Skeletal muscle satellite cell (primary cell): Measurements from ENCODE around the gene CES2.
A peak's percentile ranks its signal among the peaks of the same experiment; 100 is the strongest.
"Not testable (repeated sequence)": the region's sequence is repeated elsewhere in the genome, so short reads cannot be mapped to it uniquely, and the experiment has no call there.

Experiments used
- H3K27me3 ChIP-seq: 2 replicates; pipeline ENCODE4 v1.7.0; 2013; ENCODE audit warnings: low read length; ENCODE audit not compliant: control insufficient read depth, insufficient read depth
- H3K36me3 ChIP-seq: 2 replicates; pipeline ENCODE4 v1.7.0; 2013; ENCODE audit warnings: mild to moderate bottlenecking, control low read depth, low read length; ENCODE audit not compliant: insufficient read depth
- H3K4me1 ChIP-seq: 2 replicates; pipeline ENCODE4 v1.7.0; 2013; ENCODE audit warnings: low read length; ENCODE audit not compliant: control insufficient read depth, insufficient read depth
- H3K4me2 ChIP-seq: 2 replicates; pipeline ENCODE4 v1.7.0; 2013; ENCODE audit warnings: mild to moderate bottlenecking, low read length
- H3K4me3 ChIP-seq: 2 replicates; pipeline ENCODE4 v1.7.0; 2013; ENCODE audit warnings: low read length
- H3K9ac ChIP-seq: 2 replicates; pipeline ENCODE4 v1.7.0; 2013; ENCODE audit warnings: mild to moderate bottlenecking, low read depth, low read length, moderate library complexity
- H3K9me3 ChIP-seq: replicated peaks from 2 replicates; pipeline ENCODE4 v1.7.0; 2013; ENCODE audit warnings: mild to moderate bottlenecking, control low read depth, low read length

CES2 gene

DNA sequence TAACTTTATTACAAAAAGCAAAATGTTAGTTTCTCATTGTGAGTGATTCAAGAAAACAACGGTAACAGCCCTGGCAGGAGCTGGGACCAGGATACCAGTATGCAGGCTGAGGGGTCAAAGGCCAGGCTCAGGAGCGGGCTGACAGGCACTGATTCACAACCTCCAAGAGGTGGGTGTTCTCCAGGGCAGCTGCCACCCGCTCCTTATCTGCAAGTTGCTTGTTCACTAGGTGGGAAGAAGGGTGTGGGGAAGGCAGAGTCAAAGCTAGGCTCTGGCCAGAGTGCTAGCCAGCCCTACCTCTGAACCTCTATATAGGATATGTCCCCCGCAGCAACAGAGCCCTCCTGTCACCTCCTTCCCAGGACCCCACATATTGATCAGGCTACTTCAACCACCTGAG lies 3.2 kb upstream of the CES2 start:
- Histone ChIP-seq H3K36me3 (peaks cover 9% of the 10 kb centered on the region), H3K9ac (no peak overlapping the region), H3K27me3 (no peaks in the 10 kb centered on the region), H3K4me2 (no peak overlapping the region), H3K9me3 (no peaks in the 10 kb centered on the region), H3K4me1 (peaks cover 35% of the 10 kb centered on the region), H3K4me3 (no peak overlapping the region)

DNA sequence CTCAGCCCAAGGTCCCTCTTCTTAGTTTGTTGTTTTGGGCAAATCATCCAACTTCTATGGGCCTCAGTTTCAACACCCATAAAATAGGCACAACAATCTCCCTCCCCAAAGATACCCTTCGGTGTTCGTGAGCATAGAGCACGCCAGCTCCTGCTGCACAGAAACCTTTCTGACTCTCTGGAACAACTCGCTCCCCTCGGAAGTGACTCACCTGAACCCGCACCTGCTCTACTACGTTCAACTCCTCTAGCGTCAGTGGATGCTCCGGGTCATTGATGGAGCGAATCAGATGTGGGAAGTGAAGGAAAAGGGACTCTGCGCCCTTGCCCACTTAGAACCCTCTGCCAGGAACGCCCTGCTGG lies 1.6 kb upstream of the CES2 start:
- H3K4me1 ChIP-seq, result peaks cover 18% of the 10 kb centered on the region
- H3K36me3 ChIP-seq, result peaks cover 22% of the 10 kb centered on the region
- H3K4me3 ChIP-seq, result peak overlapping the region; percentile 100
- peak overlapping the region; percentile 100 for H3K9ac ChIP-seq
- no peaks in the 10 kb centered on the region for H3K27me3 ChIP-seq
- no peaks in the 10 kb centered on the region for H3K9me3 ChIP-seq
- H3K4me2 ChIP-seq, result peak overlapping the region; percentile 95

DNA sequence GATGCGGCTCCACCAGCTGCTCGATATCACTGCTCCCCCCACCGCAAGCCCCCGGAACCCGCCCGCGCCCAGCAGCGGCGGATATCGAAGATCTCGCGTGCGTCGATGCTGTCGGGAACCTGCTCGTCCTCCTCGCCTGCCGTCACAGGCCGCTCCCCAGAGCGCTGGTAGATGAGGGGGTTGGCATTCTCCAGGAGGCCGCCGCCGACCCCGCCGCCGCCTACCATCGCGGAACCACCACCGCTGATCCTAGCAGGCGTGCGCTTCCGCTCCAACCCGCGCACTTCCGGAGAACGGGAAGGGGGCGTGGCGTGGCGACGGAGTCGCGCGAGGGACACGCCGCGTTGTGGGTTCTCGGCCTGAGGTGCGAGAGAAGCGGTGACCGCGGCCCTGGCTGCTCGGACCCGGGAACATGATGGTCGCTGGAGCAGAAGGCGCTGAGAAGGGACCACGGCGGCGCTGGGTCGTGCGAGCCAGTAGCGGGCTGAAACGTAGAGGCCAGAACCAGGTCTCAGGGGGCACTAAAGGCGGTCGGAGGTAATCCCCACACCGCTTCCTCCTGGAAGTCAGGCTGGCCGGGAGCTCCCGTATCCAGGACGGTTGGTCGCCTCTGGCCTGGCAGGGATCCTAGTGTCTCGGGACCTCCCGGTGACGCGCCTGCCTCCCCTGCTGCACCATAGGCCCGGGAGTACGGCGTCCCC lies 1.0 kb upstream of the CES2 start, which contains the start of gene CIAO2B:
CIAO2B (minus strand) TSS at position 265 of the 701 bp plus-strand sequence; CDS start at position 227, 38 bp downstream.
- Histone ChIP-seq H3K4me1 (peaks cover 18% of the 10 kb centered on the region), H3K9ac (peak within 1 kb of the TSS; percentile 100), H3K36me3 (peaks cover 22% of the 10 kb centered on the region)

GRCh38 chr16:66934839-66935313 lies 440 bp upstream of the CES2 start:
- H3K9me3 ChIP-seq, H3K27me3 ChIP-seq: not testable (repeated sequence)
- peaks cover 18% of the 10 kb centered on the region for H3K4me1 ChIP-seq
- H3K9ac ChIP-seq, result peak overlapping the region; percentile 100
- H3K36me3 ChIP-seq, result peaks cover 25% of the 10 kb centered on the region
- peak overlapping the region; percentile 100 for H3K4me3 ChIP-seq
- H3K4me2 ChIP-seq, result peak overlapping the region; percentile 95

More for the DNA sequence above, 1.0 kb upstream of the CES2 start, which contains the start of gene CIAO2B:
- Histone ChIP-seq H3K4me3 (peak within 1 kb of the TSS; percentile 100), H3K27me3 (no peaks in the 10 kb centered on the region), H3K4me2 (peak within 1 kb of the TSS; percentile 95), H3K9me3 (no peaks in the 10 kb centered on the region)

DNA sequence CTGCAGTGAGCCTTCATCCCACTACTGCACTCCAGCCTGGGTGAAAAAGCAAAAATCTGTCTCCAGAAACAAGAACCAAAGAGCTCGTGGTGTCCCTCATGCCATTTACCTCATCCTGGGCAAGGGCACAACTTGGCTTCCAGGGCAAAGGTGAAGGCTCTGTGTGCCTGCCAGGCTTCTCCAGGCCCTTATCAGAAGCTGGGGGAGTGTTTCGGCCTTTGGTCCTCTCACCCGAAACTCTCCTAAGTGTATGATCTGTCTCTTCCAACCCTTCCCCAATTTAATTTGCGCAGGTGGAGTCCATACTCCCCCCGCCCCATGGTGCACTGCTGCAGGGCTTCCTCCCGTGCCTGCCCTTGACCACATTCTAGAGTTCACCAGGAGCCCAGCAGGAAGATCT lies 1.1 kb downstream of the CES2 start:
- Histone ChIP-seq H3K9ac (peak overlapping the region; percentile 100), H3K4me3 (no peak overlapping the region), H3K27me3 (no peaks in the 10 kb centered on the region), H3K4me2 (peak overlapping the region; percentile 95), H3K36me3 (peaks cover 41% of the 10 kb centered on the region), H3K9me3 (no peaks in the 10 kb centered on the region), H3K4me1 (peaks cover 18% of the 10 kb centered on the region)

DNA sequence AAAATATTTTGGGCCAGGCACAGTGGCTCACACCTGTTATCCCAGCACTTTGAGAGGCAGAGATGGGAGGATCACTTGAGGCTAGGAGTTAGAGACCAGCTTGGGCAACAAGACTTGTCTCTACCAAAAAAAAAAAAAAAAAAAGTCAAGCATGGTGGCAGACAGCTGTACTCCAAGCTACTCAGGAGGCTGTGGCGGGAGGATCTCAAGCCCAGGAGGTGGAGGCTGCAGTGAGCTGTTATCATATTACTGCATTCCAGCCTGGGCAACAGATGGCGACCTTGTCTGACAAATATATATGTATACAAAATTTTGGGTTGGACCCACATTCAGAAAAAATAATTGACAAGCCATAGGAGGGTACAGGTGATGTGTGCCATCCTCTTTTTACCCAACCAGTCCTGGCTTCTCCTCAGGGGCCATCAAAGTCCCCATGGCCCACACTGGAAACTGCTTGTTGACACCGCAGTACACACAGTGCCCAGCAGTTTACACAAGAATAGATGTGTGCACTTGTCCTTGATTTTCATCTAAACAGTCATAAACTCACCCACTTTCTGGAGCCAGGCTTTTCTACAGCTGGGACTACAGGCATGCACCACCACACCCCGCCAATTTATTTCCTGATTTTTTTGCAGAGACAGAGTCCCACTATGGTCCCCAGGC lies 1.7 kb downstream of the CES2 start:
- H3K4me3 ChIP-seq, result no peak overlapping the region
- peaks cover 42% of the 10 kb centered on the region for H3K36me3 ChIP-seq
- no peak overlapping the region for H3K9ac ChIP-seq
- H3K9me3 ChIP-seq, result no peaks in the 10 kb centered on the region
- peaks cover 18% of the 10 kb centered on the region for H3K4me1 ChIP-seq
- H3K4me2 ChIP-seq, result no peak overlapping the region
- no peaks in the 10 kb centered on the region for H3K27me3 ChIP-seq

- H3K27me3 ChIP-seq, result no peaks in the 10 kb centered on the region
- no peaks in the 10 kb centered on the region for H3K9me3 ChIP-seq
- peaks cover 18% of the 10 kb centered on the region for H3K4me1 ChIP-seq
- H3K9ac ChIP-seq, result no peak overlapping the region
- H3K4me3 ChIP-seq, result no peak overlapping the region
- H3K4me2 ChIP-seq, result no peak overlapping the region
- H3K36me3 ChIP-seq, result peaks cover 47% of the 10 kb centered on the region
Observed at GRCh38 chr16:66937725-66938337, 2.5 kb downstream of the CES2 start.

DNA sequence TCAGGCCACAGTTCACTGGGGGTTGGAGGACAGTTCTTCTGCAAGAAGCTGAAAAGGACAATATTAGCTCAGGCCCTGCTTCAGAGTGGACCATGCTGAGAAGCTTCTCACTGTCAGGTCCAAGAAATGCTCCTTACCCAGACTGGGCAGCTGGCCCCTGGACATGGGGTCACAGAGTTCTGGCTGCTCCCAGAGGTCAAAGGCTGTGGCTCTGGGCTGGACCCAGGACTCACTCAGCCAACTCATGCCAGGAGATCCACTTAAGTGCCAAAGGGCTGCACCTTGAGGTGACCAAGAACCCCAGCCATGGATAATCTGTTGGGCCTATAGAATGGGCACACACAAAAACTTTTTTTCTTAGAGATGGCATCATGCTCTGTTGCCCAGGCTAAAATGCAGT lies 4.0 kb downstream of the CES2 start:
- Histone ChIP-seq H3K4me1 (peaks cover 10% of the 10 kb centered on the region), H3K9ac (no peak overlapping the region), H3K9me3 (no peaks in the 10 kb centered on the region), H3K36me3 (peaks cover 60% of the 10 kb centered on the region), H3K4me3 (no peak overlapping the region), H3K4me2 (no peak overlapping the region), H3K27me3 (no peaks in the 10 kb centered on the region)

GRCh38 chr16:66940236-66940635 lies 4.9 kb downstream of the CES2 start:
- no peaks in the 10 kb centered on the region for H3K9me3 ChIP-seq
- H3K9ac ChIP-seq, result no peak overlapping the region
- H3K36me3 ChIP-seq, result peaks cover 60% of the 10 kb centered on the region
- no peak overlapping the region for H3K4me2 ChIP-seq
- no peaks in the 10 kb centered on the region for H3K27me3 ChIP-seq
- peaks cover 10% of the 10 kb centered on the region for H3K4me1 ChIP-seq
- no peak overlapping the region for H3K4me3 ChIP-seq

DNA sequence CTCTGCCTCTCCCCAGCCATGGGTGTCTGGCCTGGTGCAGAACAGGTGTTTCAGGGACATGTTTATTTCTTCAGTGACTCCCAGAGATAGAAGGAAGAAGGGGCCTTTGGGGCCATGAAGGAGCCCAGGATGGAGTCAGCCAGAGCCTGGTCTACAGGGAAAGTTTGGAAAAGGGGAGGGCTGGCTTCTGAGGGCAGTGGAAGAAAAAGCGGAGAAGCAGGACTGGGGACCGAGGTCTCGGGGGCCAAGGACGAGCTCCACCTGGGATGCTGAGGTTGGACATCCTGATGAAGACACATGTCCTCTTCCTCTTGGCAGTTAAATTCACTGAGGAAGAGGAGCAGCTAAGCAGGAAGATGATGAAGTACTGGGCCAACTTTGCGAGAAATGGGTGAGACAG lies 7.7 kb downstream of the CES2 start:
- Histone ChIP-seq H3K36me3 (peaks cover 49% of the 10 kb centered on the region), H3K9ac (no peak overlapping the region), H3K4me3 (no peak overlapping the region), H3K9me3 (no peaks in the 10 kb centered on the region), H3K27me3 (no peaks in the 10 kb centered on the region), H3K4me1 (no peaks in the 10 kb centered on the region), H3K4me2 (no peak overlapping the region)

GRCh38 chr16:66943426-66944053 lies 8.2 kb downstream of the CES2 start:
- H3K36me3 ChIP-seq, result peaks cover 48% of the 10 kb centered on the region
- no peaks in the 10 kb centered on the region for H3K9me3 ChIP-seq
- H3K4me2 ChIP-seq, result no peak overlapping the region
- H3K4me3 ChIP-seq, result no peak overlapping the region
- H3K27me3 ChIP-seq, result peaks cover 4% of the 10 kb centered on the region
- peaks cover 5% of the 10 kb centered on the region for H3K4me1 ChIP-seq
- H3K9ac ChIP-seq, result no peak overlapping the region
